ENCODE data around the gene LRRC32. TPM values are rescaled to one million over a fixed set of nuclear protein-coding genes. Genes with fewer than 3 reads are reported as not detected.

Gene LRRC32
- total and polyA plus RNA-seq, 2 experiments from 2014 or later, result 0.42 to 0.58 TPM

GRCh38 chr11:76663912-76664440 is 6.6 kb downstream of the LRRC32 start (continued):
- TF ChIP-seq ETS1 (IDR thresholded peaks at IDR 0.05) (no peak), JUNB (IDR thresholded peaks at IDR 0.05; ENCODE audit: unreplicated experiment) (no peak), EZH2 (IDR thresholded peaks at IDR 0.05; ENCODE audit: low read depth, unreplicated experiment) (no peak), POLR2AphosphoS5 (IDR thresholded peaks at IDR 0.05; ENCODE audit: low read depth) (no peak), ZNF331 (CRISPR knock-in tag; IDR thresholded peaks at IDR 0.05; ENCODE audit: low read depth) (no peak), ZNF114 (CRISPR knock-in tag; IDR thresholded peaks at IDR 0.05) (no peak), EZH2phosphoT487 (IDR thresholded peaks at IDR 0.05; ENCODE audit: unreplicated experiment) (no peak), REST (IDR thresholded peaks at IDR 0.05; ENCODE audit: unreplicated experiment) (no peak), CTCF (conservative IDR thresholded peaks at IDR 0.05; ENCODE audit: low read depth in 2 of 2) (no peak), STAT1 (IDR thresholded peaks at IDR 0.05; ENCODE audit: unreplicated experiment) (no peak), CREB1 (CRISPR knock-in tag; IDR thresholded peaks at IDR 0.05; ENCODE audit: low read depth) (no peak)

- H3K79me2 ChIP-seq (replicated peaks; ENCODE audit: insufficient read depth), result no peaks in the 10 kb centered on the region
- no peak for DNase-seq (ENCODE audit: low spot score)
- no peak overlapping the region for H2AFZ ChIP-seq
- H3K4me1 ChIP-seq (ENCODE audit: insufficient read depth), result no peaks in the 10 kb centered on the region; the same call in 1 of the 2 replicates
- H3K4me2 ChIP-seq, result no peak overlapping the region
- no peaks in the 10 kb centered on the region for H3K36me3 Mint-ChIP-seq (ENCODE audit: low read depth)
- H3K27me3 Mint-ChIP-seq (ENCODE audit: insufficient read depth, low read depth, poor library complexity), result peaks cover 9% of the 10 kb centered on the region
- H3K27me3 ChIP-seq (ENCODE audit: insufficient read depth), result no peaks in the 10 kb centered on the region
- no peak overlapping the region for H3K4me3 Mint-ChIP-seq
- H3K4me3 ChIP-seq, result no peak overlapping the region
- H3K9me3 Mint-ChIP-seq, result no peaks in the 10 kb centered on the region
- ATAC-seq, result no peak
- no peaks in the 10 kb centered on the region for H3F3A ChIP-seq (replicated peaks; ENCODE audit: low read depth)
- TF ChIP-seq POLR2AphosphoS5 (IDR thresholded peaks at IDR 0.05; ENCODE audit: low read depth), result no peak
- no peak for TF ChIP-seq EZH2 (IDR thresholded peaks at IDR 0.05; ENCODE audit: low read depth, unreplicated experiment)
- TF ChIP-seq ZNF114 (CRISPR knock-in tag; IDR thresholded peaks at IDR 0.05), result no peak
- no peak for TF ChIP-seq ETS1 (IDR thresholded peaks at IDR 0.05)
- TF ChIP-seq NANOG (IDR thresholded peaks at IDR 0.05; ENCODE audit: borderline replicate concordance), result no peak
- no peak overlapping the region for H3K27ac ChIP-seq (ENCODE audit: low read depth)
- H3K9me2 ChIP-seq (ENCODE audit: insufficient read depth), result no peaks in the 10 kb centered on the region
- H3K4me1 Mint-ChIP-seq, result peaks cover 26% of the 10 kb centered on the region
- no peak overlapping the region for H3K27ac Mint-ChIP-seq
- H3K36me3 ChIP-seq (ENCODE audit: insufficient read depth), result no peaks in the 10 kb centered on the region
- H4K20me1 ChIP-seq (replicated peaks; ENCODE audit: insufficient read depth), result no peaks in the 10 kb centered on the region
Observed at GRCh38 chr11:76663486-76663810, 7.1 kb downstream of the LRRC32 start.
